ENCODE results near the gene SUSD5.
"Not testable (repeated sequence)": the region's sequence is repeated elsewhere in the genome, so short reads cannot be mapped to it uniquely, and the experiment has no call there.

Gene SUSD5

DNA sequence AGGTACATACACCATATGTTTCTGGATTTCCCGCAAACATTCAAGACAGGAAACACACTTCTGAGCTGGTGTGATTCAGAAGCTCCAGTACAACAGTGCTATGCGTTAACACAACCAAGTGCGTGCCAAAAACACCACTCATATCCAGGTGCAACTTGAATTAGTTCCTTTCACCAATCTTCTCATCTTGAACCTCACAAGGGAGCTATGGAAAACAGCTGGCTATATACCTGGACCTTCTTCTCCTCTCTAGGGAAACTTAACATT lies 31.3 kb downstream of the SUSD5 start:
- no peak for DNase-seq

DNA sequence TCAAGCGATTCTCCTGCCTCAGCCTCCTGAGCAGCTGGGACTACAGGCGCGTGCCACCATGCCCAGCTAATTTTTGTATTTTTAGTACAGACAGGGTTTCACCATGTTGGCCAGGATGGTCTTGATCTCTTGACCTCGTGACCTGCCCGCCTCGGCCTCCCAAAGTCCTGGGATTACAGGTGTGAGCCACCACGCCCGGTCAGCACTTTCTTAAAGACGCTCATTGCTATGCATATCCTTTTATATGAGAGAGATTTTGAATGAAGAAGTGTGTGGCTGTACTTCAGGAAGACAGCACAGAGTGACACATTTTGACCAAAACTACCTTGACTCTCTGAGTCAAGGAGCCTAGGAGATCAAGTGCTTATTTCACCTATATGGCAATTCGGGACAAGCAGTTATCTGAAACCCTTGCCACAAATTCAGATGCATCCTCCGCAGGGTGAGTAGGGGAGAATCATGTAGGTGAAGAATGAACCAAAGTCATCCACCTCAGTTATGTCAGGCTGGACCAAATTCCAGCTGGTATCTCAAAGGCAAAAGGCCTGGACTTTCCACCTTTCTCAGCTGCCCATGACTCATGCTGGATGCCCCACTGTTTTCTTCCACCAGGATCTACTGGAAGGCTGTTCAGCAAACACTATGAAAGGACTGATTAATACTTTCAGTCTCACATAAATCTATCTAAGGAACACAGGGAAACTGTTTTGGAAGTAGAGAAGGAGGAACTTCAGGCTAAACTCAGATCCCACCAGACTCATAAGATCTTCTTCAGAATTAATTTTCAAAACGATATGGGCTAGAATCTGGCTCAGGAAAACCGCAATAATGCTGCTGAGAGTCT lies 31.9 kb downstream of the SUSD5 start:
- no peak for DNase-seq

DNA sequence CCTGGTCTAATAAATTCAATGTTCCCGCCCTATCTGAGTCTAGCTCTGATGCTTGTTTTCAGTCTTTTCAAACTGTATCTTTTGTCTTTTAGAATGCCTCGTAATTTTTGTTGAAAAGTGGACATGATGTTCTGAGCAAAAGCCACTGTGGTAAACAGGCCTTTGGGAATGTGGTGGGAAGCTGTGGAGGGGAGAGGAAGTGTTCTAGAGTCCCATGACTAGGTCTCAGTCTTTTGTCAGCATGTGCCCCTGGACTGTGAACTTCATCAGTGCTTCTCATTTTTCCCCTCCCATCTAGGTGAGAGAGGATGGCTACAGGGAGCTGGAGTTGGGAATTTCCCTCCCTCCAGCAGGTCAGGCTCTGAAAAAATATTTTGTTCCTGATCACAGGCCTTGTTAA lies 33.7 kb downstream of the SUSD5 start:
- DNase-seq = no peak

DNA sequence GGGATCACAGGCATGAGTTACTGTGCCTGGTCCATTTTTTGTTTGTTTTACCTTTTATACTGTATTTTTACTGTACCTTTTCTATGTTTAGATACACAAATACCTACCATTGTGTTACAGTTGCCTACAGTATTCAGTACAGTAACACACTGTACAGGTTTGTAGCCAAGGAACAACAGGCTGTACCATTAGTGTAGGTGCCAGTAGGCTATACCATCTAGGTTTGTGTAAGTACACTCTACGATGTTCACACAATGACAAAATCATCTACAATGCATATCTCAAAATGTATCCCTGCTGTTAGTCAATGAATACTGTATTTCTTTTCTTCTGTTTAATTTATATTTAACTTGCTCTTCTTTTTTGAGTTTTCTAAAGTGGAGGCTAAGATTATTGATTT lies 37.0 kb downstream of the SUSD5 start:
- not testable (repeated sequence) for DNase-seq

DNA sequence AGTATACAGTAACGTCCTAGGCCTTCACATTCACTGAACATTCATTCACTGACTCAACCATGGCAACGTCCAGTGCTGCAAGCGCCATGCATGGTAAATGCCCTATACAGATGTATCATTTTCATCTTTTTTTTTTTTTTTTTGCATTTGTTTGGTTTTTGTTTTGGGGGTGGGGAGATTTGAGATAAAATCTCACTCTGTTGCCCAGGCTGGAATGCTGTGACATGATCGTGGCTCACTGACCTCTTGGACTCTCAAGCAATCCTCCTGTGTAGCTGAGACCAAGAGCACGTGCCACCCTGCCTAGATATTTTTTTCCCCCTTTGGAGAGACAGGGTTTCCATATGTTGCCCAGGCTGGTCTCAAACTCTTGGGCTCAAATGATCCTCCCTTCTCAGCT lies 37.4 kb downstream of the SUSD5 start:
- DNase-seq = no peak

DNA sequence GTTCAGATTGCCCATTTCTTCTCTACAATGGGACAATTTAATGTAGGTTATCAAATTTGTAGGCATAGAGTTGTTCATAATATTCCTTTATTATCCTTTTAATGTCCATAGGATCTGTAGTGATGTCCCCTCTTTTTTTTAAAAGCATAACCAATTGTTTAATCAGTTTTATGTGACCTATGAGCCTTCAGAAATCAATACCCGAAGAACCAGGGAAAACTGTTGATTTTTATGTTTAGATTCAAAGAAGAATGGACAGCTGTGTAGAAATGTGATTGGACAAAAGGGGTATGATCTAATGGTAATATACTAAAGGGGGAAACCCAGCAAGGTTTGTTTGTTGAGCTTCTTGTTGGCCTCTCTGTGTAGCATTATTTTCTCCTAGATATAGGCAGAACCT lies 39.5 kb downstream of the SUSD5 start:
- no peak for DNase-seq

DNA sequence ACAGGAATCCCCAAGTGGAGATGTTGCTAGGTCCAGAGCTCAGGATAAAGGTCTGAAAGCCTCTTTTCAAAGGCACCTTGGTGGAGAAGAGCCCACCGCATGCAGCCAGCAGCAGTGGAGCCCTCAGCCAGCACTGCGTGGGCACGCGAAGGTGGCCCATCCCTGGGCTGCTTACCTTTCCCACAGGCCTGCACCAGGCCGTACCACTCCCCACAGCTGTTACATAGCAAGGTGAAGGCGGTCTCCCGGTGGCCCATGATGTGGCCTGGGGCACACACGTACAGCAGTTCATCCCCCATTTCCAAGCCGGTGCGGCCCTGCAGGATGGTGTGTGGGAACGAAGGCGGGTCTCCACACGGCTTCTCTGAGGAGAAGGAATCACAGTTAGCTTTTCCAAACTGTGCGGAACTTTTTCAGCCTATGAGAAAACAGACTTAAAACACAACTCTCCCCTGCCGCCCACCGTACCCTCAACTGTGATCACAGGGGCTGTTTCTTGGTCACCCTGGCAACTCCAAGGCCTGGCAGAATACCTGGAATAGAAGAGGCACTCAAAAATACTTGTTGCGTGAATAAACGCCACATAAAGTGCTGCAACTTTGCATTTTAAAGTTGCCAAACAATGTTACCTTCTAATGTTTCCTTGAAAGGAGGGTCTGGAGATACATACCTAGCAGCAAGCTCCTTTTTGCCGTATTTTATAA lies 43.7 kb downstream of the SUSD5 start:
- DNase-seq = no peak

DNA sequence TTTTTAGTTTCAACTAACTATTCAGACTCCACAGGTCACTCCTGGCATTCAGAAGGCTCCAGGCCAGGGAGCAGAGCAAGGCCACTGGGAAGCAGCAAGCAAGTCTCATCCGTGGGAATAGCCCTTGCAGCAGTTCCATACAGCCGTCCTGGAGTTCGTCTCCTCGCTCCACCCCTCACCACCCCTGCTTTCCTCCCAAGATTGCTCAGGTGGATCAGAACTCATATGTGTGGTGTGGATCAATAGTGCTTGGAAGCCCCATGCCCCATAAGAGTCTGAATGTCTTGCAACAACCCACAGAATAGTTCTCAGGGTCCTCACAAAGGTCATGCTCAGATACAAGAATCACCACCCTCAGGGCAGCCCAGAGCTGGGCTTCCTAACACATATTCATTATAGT lies 44.5 kb downstream of the SUSD5 start:
- no peak for DNase-seq

DNA sequence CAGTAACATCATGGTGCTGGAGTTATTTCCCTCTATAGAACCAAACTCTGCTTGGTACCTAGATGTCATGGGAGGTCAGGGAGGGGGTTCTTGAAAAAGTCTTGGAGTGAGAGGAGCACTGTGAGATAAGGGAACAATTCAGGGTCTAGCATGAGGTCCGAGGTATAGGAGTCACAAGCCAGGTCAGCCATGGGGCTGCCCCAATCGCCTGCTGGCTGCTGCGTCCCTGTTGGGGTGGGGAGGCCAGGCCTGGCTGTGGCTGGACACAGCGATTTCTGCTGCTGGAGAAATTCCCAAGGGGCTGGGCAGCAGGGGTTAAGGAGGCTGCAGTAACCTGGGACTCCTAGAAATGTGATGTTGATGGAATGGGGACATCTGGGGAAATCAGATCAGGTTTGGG lies 44.9 kb downstream of the SUSD5 start:
- DNase-seq = no peak

DNA sequence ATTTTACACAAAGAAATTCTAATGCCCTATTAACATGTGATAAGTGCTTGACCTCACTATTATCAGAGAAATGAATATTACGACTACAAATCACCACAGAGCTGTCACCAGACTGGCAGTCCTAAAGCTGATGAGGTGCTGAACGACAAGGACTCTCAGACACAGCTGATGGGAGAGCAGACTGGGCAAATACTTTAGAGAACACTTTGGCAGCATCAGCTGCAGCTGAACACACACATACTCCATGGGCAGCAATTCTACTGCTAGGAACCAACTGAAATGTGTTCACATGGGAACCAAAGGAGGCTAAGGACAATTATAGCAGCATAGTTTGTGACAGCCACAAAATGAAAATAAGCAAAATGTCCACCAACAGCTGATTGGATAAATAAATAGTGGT lies 45.5 kb downstream of the SUSD5 start:
- no peak for DNase-seq

DNA sequence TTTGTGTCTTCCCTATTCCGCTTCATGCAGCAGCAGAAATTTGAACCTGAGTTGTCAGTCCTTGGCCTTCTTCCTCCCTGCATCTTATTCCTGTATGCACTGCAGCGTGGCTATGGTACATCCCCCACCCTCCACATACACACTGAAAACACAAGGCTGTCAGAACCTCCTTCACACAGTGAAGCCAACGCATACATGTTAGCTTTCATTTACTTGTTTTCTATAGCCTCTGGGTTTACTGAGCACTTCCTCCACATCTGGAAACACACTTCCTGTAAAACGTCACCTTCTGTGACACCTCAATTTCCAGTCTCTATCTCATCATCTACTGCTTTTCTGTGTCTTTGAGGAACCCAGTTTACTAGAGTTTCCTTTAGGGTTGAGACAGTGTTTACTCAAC lies 47.0 kb downstream of the SUSD5 start:
- no peak for DNase-seq

DNA sequence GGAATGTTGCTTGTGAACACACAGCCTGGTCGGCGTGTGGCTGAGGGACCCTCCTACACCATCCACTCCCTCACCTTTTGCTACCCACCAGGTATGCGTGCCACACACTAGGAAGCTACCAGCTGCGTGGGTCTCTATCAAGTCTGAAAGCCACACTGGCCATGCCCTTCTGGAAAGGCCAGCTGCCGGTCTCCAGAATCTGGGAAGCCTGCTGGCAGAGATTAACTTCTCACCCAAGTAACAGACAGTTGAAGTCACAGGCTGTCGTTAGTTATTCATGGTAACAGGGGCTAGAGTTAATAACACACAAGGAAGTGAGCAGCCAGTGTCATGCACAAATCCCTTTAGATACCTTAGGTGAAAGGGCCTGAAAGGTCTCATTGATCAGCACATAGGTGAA lies 48.1 kb downstream of the SUSD5 start:
- no peak for DNase-seq

DNA sequence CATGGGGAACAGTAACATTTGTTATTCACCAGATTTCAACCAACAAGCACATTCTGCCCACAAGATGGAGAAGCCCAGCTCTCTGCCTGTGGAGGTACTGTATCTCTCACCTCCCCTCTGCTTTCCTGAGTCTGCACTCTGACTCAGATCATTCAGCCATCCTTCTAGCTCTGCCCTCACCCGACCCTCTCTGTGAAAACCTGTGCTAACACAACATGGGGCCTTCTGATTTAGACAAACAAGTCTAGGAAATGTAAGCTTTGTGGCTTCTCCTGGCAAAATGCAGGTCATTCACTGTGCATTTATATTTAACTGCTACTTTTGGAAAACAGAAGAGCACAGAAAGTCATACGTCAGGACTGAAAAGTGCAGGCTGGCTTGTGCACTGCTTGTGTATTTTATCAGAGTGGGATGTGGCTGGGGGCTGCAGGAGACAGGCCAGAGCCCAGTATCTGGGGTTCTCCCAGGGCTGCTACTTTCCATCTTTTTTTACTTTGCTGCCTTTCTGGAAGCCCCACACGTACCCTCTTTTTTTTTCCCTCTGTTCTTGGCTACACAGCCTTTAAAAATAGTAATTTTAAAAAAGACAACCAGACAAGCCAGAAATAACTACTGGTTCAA lies 50.8 kb downstream of the SUSD5 start:
- DNase-seq = no peak

DNA sequence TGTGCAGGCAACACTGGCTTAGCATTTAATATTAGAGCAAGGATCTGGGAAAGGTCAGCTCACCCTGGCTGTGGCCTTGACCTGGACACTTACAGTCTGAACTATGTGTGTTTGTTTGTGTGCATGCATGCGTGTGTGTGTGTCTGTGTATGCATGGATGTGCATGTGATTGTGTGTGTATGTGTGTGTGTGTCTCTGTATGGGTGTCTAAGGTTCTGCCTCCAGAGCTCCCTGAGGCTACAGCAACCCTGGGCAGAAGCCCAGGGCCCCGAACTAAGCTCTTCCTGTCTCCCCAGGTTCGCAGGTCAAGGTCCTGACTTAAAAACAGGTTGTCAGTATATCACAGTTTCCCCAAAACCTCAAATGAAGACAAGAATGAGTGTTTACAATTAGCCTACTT lies 51.3 kb downstream of the SUSD5 start:
- no peak for DNase-seq

DNA sequence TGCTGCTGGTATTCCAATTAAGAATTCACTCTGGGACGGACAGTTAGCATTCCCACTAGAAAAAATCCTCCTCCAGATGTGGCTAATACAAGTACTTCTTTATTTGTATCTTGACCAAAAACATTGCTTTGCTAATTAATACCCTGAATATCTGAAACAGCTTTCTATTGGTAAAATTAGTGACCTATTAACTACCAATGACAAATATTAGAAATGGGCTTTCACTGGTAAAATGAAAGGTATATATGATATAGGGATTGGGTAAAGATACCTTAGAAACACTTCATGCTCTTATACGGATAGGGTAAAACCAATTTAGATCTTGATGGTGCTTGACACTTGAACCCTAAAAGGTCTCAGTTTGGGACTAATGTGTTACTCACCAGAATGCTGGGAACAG lies 52.5 kb downstream of the SUSD5 start:
- no peak for DNase-seq

DNA sequence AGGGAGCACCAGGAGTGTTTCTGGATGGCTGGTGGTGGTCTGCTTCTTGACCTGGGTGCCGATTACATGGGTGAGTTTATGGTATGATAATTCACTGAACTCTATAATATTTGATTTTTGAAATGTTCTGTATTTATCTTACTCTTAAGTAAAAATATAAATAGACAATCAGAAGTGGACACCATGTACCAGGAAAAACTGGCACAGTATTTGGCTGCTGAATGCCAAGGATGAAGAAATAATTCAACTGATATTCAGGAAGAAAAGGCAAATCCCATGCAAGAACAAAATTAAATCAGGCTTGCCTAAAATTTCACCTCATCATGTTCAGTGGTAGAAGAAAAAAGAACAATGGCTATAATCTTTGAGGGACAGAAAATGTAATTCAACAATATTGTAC lies 53.2 kb downstream of the SUSD5 start:
- DNase-seq = no peak

DNA sequence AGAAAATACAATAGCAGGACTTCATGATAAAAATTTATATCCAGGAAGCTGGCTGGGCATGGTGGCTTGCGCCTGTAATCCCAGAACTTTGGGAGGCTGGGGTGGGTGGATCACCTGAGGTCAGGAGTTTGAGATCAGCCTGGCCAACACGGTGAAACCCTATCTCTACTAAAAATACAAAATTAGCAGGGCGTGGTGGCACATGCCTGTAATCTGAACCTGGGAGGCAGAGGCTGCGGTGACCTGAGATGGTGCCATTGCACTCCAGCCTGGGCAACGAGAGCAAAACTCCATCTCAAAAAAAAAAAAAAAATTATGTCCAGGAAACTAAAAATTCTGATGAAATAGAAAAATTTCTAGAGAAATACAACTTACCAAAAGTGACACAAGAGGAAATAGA lies 56.0 kb downstream of the SUSD5 start:
- not testable (repeated sequence) for DNase-seq

DNA sequence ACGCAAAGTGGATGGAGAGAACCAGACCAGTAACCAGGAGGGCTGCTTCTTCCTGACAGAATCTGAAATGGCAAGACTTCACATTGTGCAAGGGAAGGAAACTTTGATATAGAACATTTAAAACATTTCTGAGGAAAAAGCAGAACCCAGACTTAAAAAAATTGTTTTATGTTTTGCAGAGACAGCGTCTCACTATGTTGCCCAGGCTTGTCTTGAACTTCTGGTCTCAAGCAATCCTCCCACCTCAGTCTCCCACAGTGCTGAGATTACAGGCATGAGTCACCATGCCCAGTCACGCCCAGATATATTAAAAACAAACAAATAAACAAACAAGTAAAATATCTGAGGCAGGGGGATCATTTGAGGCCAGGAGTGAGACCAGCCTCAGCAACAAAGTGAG lies 58.6 kb downstream of the SUSD5 start:
- DNase-seq = no peak

DNA sequence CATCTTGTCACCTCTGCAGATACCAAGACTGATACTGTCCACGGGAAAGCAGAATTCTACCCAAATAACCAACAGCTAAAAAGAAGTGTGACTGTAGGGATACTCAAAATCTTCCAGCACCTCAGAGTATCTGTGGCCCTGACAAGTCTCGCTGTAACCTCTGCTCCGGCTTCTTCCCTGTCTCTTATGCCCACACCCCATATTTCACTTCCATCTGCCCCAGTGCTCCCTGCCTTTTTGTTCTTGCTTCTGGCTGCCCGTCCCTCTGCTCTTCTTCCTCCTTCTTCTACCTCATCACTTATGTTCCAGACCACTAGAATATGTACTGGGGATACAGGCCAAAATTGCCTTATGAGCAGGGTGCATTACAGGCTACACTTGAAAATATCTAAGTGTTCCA lies 59.4 kb downstream of the SUSD5 start:
- no peak for DNase-seq

DNA sequence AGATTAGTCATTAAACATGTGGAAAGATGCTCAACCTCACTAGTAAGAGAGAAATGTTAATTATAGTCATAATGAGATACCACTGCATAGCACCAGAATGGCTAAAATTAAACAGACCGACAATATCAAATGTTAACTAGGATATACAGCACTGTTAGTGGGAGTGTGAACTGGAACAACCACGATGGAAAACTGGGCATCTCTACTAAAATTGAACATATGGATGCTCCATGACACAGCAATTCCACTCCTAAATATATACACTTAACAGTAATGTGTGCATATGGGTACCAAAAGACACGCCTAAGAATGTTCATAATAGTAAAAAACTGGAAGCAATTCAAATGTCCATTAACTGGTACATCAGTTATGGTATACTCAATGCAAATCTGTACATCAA lies 63.3 kb downstream of the SUSD5 start:
- DNase-seq = no peak

DNA sequence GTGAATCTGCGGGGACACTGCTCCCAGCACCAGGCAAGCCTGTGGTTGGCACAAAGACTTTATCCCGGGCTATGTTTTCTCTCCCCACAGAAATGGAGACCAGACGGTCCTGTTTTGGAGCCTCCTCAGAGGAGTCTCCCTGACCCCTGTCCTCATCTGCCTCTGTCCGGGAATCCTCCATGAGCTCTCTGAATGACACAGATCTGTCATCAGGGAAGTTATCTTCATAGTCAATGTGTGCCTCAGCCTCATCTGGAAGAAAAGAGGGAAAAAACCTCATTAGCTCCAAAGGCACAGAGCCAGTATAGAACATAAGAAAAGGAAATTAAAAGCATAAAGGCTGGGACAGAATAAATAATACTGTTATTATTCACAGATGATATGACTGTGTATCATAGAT lies 64.8 kb downstream of the SUSD5 start:
- DNase-seq = no peak

DNA sequence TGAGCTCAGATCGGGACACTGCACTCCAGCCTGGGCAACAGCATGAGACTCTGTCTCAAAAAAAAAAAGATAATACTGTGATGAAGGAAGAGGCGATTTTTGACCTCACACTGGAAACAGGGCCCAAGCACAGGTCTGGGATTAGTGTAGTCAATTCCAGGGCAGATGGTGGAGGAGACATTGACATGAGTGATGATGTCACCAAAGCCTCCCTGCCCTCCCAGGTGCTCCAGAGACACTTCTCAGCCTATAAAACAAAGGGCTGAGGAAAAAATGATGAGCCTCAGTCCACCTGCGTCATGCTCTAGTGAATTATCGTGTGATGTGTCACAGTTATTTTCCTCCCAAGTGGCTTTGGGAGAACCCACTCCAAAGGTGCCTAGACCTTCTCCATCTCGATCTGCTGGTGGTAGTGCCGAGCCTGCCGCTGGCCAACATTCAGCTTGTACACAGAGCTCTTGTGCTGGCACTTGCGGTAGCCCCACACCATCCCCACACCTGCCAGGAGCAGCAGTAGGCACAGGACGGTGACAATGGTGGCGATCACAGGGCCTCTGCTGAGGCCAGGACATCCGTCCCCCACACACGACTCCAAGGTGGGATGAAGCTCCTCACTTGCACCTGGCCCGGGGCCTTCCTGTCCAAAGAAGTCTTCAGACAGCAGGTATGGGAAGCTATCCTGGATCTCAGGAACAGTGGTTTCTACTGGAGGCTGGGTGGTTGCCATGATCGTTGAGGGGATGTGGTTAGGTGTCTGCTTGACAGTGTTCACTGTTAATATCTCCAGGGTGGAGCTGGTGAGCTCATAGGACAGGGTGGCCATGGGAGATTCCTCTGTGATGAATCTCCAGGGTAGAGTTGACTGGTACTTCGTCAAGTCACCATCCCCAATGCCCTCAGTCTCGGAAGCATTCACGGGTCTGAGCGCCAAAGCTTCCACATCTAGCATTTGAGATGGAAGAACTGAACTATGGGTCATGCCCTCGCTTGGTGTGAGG lies 65.9 kb downstream of the SUSD5 start:
- DNase-seq = no peak

DNA sequence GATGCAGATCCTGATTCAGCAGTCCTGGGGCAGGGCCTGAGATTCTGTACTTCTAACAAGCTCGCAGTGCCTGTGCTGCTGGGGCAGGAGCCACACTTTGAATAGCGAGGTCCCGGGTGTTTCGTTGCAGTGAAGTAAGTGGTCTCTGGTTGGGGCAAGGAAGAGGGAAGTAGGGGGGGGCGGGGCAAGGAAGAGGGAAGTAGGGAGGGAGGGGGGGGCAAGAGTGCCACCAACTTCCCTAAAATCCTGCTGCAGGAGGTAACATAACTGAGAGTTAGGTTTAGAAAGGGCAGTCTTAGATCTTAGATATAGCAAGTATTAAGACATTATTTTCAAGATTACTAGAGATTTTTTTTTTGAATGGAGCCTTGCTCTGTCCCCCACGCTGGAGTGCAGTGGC lies 69.3 kb downstream of the SUSD5 start:
- no peak for DNase-seq
